Measurements from ENCODE around the gene NFIX.

NFIX gene

DNA sequence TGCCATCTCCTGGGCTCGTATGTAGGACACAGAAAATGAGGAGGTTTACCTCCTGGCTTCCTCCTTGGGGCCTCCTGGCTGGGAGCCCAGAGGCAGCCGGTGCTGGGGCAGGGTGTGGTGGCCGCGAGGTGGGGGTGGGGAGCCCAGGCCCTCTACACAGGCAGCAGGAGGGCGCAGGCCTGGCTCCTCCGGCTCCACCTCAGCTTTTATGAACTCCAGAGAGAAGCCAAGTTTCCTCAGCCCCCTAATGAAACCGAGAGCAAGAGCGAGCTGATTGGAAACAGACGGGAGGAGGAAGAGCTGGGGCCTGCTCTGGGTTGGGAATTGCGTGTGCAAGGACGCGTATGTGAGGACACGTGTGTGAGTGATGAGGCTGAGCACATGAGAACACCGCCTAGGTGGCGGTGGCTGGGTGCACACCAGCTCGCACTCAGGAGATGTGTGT lies 84.3 kb downstream of the NFIX start:
- Histone ChIP-seq H3K9ac (ENCODE audit: low read length in 2 of 2) (peak overlapping the region in 1 of 2 donors; percentile 46), H3K27ac (ENCODE audit: low read length) (peak overlapping the region; percentile 80), H3K27me3 (ENCODE audit: control insufficient read depth in 1 of 2, insufficient read depth in 2 of 2, low read length in 2 of 2) (no peaks in the 10 kb centered on the region), H3K36me3 (ENCODE audit: control insufficient read depth in 2 of 2, insufficient read depth in 2 of 2, low read length in 2 of 2) (peaks cover 17 to 31% of the 10 kb centered on the region in 2 donors), H3K9me3 (ENCODE audit: control insufficient read depth in 2 of 2, low read length in 2 of 2) (no peaks in the 10 kb centered on the region), H3K4me1 (ENCODE audit: control insufficient read depth, insufficient read depth, low read length) (peaks cover 64% of the 10 kb centered on the region), H3K4me3 (ENCODE audit: low read length in 2 of 2) (no peak overlapping the region)

DNA sequence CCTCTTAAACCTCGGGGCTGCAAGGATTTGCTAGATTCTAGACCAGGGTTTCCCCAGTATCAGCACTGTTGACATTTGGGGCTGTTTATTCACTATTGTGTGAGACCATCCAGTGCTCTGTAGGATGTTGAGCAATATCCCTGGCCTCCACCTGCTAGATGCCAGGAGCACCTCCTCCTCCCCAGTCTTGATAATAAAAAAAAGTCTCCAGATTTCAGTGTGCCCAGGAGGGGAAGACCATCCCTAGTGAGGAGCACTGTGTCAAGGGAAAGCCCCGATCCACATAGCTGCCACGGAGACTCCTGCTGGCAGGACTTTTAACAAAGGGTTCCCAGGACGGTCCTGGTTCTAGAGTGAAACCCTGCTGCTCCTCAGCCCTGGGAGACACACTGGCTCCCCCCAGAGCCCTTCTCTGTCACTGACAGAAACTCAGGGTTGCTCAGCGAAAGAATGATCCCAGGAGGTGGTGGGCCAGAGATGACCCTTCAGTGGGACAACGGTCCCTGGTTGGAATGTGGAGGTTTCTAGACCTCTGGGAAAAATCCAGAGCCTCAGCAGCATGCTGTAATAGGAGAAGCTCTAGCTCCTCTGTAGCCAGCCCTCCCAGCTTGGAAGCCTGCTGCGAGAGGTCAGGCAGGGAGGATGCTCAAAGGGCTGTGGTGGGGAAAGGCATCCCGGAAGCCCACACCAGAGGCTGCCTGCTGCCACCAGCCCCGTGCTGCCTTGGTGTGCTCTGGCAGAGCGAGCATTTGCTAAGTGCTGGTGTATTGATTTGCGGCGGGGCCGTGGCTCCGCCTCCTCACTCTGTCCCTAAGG lies 87.1 kb downstream of the NFIX start:
- Histone ChIP-seq H3K9ac (ENCODE audit: low read length in 2 of 2) (peak overlapping the region in 1 of 2 donors; percentile 20), H3K9me3 (ENCODE audit: control insufficient read depth in 2 of 2, low read length in 2 of 2) (no peaks in the 10 kb centered on the region), H3K4me3 (ENCODE audit: low read length in 2 of 2) (no peak overlapping the region), H3K27me3 (ENCODE audit: control insufficient read depth in 1 of 2, insufficient read depth in 2 of 2, low read length in 2 of 2) (no peaks in the 10 kb centered on the region), H3K27ac (ENCODE audit: low read length) (peak overlapping the region; percentile 6), H3K36me3 (ENCODE audit: control insufficient read depth in 2 of 2, insufficient read depth in 2 of 2, low read length in 2 of 2) (peaks cover 9 to 33% of the 10 kb centered on the region in 2 donors), H3K4me1 (ENCODE audit: control insufficient read depth, insufficient read depth, low read length) (peaks cover 60% of the 10 kb centered on the region)

DNA sequence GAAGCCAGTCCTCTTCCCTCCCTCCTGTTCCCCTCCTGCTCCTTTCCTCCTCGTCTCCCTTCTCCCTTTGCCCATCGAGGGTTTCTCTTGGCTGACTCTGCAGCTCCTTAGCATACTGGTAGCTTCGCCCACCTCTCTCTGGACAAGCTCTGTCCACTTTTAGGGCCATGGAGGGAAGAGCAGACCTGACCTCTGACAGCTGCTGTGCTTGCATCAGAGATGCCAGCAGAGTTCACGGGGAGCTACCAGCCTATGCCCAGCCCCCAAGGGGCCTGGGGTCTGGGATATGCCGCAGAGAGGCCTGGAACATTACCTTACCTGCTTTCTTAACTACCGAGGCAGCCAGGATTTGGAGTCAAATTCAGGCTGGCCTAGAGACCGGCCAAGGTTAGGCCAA lies 87.7 kb downstream of the NFIX start:
- no peaks in the 10 kb centered on the region for H3K9me3 ChIP-seq (ENCODE audit: control insufficient read depth in 2 of 2, low read length in 2 of 2)
- H3K27me3 ChIP-seq (ENCODE audit: control insufficient read depth in 1 of 2, insufficient read depth in 2 of 2, low read length in 2 of 2) = no peaks in the 10 kb centered on the region
- peaks cover 10 to 34% of the 10 kb centered on the region in 2 donors for H3K36me3 ChIP-seq (ENCODE audit: control insufficient read depth in 2 of 2, insufficient read depth in 2 of 2, low read length in 2 of 2)
- H3K9ac ChIP-seq (ENCODE audit: low read length in 2 of 2) = no peak overlapping the region
- peak overlapping the region; percentile 6 for H3K27ac ChIP-seq (ENCODE audit: low read length)
- no peak overlapping the region for H3K4me3 ChIP-seq (ENCODE audit: low read length in 2 of 2)
- H3K4me1 ChIP-seq (ENCODE audit: control insufficient read depth, insufficient read depth, low read length) = peaks cover 54% of the 10 kb centered on the region

DNA sequence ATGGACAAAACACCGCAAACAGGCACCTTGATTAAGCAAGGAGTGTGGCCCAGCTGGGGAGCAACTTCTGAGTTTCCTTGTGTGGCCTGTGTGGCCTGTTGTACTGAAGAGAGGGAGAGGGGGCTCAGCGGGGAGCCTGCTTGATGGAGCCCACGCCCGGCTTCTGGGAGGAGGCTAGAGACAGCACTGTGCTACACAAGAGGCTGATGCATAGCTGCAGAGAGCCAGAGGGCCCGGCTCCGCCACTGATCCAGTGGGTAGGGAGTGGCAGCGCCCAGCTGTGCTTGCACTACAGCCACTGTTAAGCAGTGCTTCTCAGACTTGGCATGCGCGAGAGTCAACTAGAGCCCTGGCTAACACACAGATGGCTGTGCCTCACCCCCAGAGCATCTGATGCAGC lies 88.4 kb downstream of the NFIX start:
- H3K36me3 ChIP-seq (ENCODE audit: control insufficient read depth in 2 of 2, insufficient read depth in 2 of 2, low read length in 2 of 2) = peaks cover 10 to 34% of the 10 kb centered on the region in 2 donors
- peaks cover 48% of the 10 kb centered on the region for H3K4me1 ChIP-seq (ENCODE audit: control insufficient read depth, insufficient read depth, low read length)
- H3K9me3 ChIP-seq (ENCODE audit: control insufficient read depth in 2 of 2, low read length in 2 of 2) = no peaks in the 10 kb centered on the region
- H3K27ac ChIP-seq (ENCODE audit: low read length) = no peak overlapping the region
- no peaks in the 10 kb centered on the region for H3K27me3 ChIP-seq (ENCODE audit: control insufficient read depth in 1 of 2, insufficient read depth in 2 of 2, low read length in 2 of 2)
- no peak overlapping the region for H3K9ac ChIP-seq (ENCODE audit: low read length in 2 of 2)
- no peak overlapping the region for H3K4me3 ChIP-seq (ENCODE audit: low read length in 2 of 2)

DNA sequence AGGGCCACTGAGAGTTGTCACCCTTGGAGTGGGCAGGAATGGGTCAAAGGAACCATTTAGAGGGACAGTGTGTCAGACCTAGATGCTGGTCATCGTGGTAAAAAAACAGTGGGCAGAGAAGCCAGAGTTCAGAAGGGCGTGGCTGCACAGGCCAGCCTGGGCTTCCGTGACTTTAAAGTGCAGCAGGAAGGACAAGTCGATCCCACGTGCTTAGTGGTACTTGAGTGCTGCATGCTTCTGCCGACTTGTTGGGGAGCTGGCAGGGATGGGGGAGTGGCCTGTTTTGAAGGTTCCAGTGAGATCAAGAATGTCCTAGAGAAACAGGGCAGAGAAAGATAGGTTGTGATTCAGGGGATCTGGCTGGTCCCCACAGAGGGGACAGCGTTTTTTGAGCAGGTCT lies 90.4 kb downstream of the NFIX start:
- H3K9me3 ChIP-seq (ENCODE audit: control insufficient read depth in 2 of 2, low read length in 2 of 2) = no peaks in the 10 kb centered on the region
- peaks cover 10 to 37% of the 10 kb centered on the region in 2 donors for H3K36me3 ChIP-seq (ENCODE audit: control insufficient read depth in 2 of 2, insufficient read depth in 2 of 2, low read length in 2 of 2)
- no peaks in the 10 kb centered on the region for H3K27me3 ChIP-seq (ENCODE audit: control insufficient read depth in 1 of 2, insufficient read depth in 2 of 2, low read length in 2 of 2)
- H3K27ac ChIP-seq (ENCODE audit: low read length) = no peak overlapping the region
- peaks cover 46% of the 10 kb centered on the region for H3K4me1 ChIP-seq (ENCODE audit: control insufficient read depth, insufficient read depth, low read length)
- no peak overlapping the region for H3K9ac ChIP-seq (ENCODE audit: low read length in 2 of 2)
- no peak overlapping the region for H3K4me3 ChIP-seq (ENCODE audit: low read length in 2 of 2)

DNA sequence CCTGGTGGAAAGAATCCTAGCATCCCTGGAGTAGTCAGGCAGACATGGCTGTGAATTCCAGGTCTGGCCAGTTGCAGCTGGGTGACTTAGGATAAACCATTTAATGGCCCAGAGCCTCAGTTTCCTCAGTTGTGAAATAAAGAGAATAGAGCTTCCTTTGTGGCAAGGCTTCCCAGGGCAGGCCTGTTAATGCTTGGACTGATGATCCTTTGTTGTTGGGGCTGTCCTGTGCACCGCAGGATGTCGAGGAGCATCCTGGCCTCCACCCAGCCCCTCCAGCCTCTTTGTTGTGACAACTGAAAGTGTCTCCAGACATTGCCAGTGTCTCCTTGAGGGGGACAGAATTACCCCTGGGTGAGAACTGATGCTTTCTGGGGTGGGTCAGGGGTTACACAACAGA lies 91.1 kb downstream of the NFIX start:
- Histone ChIP-seq H3K27ac (ENCODE audit: low read length) (no peak overlapping the region), H3K27me3 (ENCODE audit: control insufficient read depth in 1 of 2, insufficient read depth in 2 of 2, low read length in 2 of 2) (no peaks in the 10 kb centered on the region), H3K36me3 (ENCODE audit: control insufficient read depth in 2 of 2, insufficient read depth in 2 of 2, low read length in 2 of 2) (peaks cover 10 to 39% of the 10 kb centered on the region in 2 donors), H3K9ac (ENCODE audit: low read length in 2 of 2) (no peak overlapping the region), H3K9me3 (ENCODE audit: control insufficient read depth in 2 of 2, low read length in 2 of 2) (no peaks in the 10 kb centered on the region), H3K4me1 (ENCODE audit: control insufficient read depth, insufficient read depth, low read length) (peaks cover 52% of the 10 kb centered on the region), H3K4me3 (ENCODE audit: low read length in 2 of 2) (no peak overlapping the region)

DNA sequence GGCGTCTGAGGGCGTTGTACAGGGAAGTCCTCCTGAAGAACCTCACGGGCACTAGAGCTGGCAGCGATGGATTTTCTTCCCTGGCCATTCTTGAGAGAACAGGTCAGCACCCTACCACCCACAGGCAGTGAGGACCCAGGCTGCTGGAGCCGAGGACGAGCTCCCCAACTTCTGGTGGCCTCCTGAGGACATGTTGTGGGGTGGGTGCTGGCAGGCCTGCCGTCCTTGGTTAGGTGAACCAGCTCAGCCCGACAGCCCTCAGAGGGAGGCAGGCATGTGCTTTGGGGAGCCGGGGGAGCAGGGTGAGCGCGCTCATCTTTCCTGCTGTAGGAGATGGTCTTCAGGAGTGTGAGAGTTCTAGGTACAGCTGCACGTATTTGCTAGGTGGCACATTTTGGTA lies 92.0 kb downstream of the NFIX start:
- Histone ChIP-seq H3K27me3 (ENCODE audit: control insufficient read depth in 1 of 2, insufficient read depth in 2 of 2, low read length in 2 of 2) (no peaks in the 10 kb centered on the region), H3K4me3 (ENCODE audit: low read length in 2 of 2) (no peak overlapping the region), H3K4me1 (ENCODE audit: control insufficient read depth, insufficient read depth, low read length) (peaks cover 52% of the 10 kb centered on the region), H3K9ac (ENCODE audit: low read length in 2 of 2) (no peak overlapping the region), H3K27ac (ENCODE audit: low read length) (no peak overlapping the region), H3K9me3 (ENCODE audit: control insufficient read depth in 2 of 2, low read length in 2 of 2) (no peaks in the 10 kb centered on the region), H3K36me3 (ENCODE audit: control insufficient read depth in 2 of 2, insufficient read depth in 2 of 2, low read length in 2 of 2) (peaks cover 10 to 34% of the 10 kb centered on the region in 2 donors)

DNA sequence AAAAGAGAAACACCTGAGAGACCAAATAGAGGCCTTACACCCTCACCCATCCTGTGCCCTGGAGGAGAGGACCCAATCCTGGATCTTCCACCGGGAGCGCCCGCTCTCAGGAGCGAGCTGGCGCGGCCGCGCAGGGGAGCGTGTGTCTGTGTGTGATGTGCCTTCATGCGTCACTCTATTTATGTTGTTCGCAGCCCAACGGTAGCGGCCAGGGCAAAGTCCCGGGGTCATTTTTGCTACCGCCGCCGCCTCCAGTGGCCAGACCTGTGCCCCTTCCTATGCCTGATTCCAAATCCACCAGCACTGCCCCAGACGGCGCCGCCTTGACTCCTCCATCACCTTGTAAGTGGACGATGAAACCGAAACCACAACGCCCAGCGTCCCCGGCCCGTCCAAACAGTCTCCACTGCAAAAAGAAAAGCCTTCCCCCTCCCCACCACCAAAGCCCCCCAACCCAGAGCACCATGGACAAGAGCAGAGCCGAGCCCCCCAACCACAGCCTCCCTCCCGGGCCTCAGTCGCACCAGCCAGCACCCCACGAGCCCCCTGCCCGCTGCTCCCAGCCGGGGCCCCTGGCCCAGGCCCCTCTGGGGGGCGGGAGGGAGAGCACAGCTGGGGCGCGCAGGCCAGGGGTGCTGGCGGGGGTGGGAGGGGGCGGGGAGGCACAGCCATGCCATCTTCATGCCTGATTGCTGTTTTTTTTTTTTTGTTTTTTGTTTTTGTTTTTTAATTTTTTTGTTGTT lies 92.7 kb downstream of the NFIX start:
- H3K36me3 ChIP-seq (ENCODE audit: control insufficient read depth in 2 of 2, insufficient read depth in 2 of 2, low read length in 2 of 2) = peaks cover 10 to 33% of the 10 kb centered on the region in 2 donors
- peaks cover 52% of the 10 kb centered on the region for H3K4me1 ChIP-seq (ENCODE audit: control insufficient read depth, insufficient read depth, low read length)
- no peaks in the 10 kb centered on the region for H3K9me3 ChIP-seq (ENCODE audit: control insufficient read depth in 2 of 2, low read length in 2 of 2)
- H3K9ac ChIP-seq (ENCODE audit: low read length in 2 of 2) = no peak overlapping the region
- no peak overlapping the region for H3K27ac ChIP-seq (ENCODE audit: low read length)
- H3K4me3 ChIP-seq (ENCODE audit: low read length in 2 of 2) = no peak overlapping the region
- H3K27me3 ChIP-seq (ENCODE audit: control insufficient read depth in 1 of 2, insufficient read depth in 2 of 2, low read length in 2 of 2) = no peaks in the 10 kb centered on the region

DNA sequence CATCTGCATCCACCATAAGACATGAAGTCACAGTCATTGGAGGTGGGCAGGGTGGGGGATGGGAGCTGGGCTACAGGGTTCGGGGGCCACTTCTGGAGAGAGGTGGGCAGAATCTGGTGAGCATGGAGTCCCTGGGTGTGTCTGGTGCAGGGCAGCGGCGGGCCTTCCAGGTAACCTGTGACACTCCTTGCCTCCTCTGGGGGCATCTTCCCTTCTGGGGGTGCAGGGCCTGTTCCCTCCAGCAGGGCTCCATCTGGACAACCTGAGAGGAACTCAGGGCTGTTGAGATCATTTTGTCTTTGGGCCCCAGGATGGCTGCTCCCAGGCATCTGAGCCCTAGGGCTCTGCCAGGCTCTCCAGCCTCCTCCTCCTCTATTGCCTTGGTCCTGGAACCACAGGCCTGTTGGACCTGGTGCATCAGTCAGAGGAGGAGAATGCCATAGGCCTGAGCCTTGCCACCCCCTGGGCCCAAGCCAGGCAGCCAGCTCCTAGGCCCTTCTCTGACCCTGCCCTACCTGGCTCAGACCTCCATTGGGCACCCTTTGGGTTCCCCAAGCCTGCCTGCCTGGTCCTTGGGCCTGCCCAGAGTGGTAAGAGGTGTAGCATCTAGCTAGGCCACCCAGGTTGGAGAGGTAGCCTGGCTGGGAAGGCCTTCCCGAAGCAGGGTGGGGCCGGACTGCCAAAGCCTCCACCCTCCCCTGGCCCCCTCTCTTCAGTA lies 94.0 kb downstream of the NFIX start:
- no peaks in the 10 kb centered on the region for H3K9me3 ChIP-seq (ENCODE audit: control insufficient read depth in 2 of 2, low read length in 2 of 2)
- peaks cover 62% of the 10 kb centered on the region for H3K4me1 ChIP-seq (ENCODE audit: control insufficient read depth, insufficient read depth, low read length)
- no peaks in the 10 kb centered on the region for H3K27me3 ChIP-seq (ENCODE audit: control insufficient read depth in 1 of 2, insufficient read depth in 2 of 2, low read length in 2 of 2)
- H3K27ac ChIP-seq (ENCODE audit: low read length) = peak overlapping the region; percentile 46
- H3K9ac ChIP-seq (ENCODE audit: low read length in 2 of 2) = peak overlapping the region; percentile 12 to 36
- H3K36me3 ChIP-seq (ENCODE audit: control insufficient read depth in 2 of 2, insufficient read depth in 2 of 2, low read length in 2 of 2) = peaks cover 10 to 26% of the 10 kb centered on the region in 2 donors
- H3K4me3 ChIP-seq (ENCODE audit: low read length in 2 of 2) = no peak overlapping the region

DNA sequence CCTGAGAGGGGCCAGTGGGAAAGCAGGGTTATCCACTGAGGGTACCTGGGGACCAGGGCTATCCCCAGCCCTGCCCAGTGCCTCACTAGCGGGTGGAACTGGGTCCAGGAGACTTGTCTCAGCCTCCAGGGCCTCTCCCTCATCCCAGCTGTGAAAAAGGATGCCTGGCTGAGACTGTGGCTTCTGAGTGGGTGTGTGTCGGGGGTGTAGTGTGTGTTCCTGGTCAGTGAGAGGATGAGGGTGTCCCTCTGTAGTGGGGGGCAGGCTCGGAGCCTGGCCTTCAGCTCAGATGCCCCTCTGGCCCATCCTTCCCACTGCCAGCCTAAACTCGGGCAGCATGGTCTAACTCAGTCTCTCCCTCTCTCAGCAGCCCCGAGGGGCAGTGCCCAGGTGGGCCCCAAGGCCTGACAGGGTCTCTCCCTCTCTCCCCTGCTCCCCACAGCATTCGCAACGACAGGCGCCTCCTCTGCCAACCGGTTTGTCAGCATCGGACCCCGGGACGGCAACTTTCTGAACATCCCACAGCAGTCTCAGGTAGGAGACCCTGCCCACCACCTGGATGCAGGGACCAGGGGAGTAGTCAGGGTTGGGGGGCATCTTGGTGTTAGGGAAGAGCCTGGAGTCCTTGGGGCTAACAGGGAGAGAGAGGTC lies 94.7 kb downstream of the NFIX start:
- no peak overlapping the region for H3K4me3 ChIP-seq (ENCODE audit: low read length in 2 of 2)
- H3K27me3 ChIP-seq (ENCODE audit: control insufficient read depth in 1 of 2, insufficient read depth in 2 of 2, low read length in 2 of 2) = no peaks in the 10 kb centered on the region
- peaks cover 64% of the 10 kb centered on the region for H3K4me1 ChIP-seq (ENCODE audit: control insufficient read depth, insufficient read depth, low read length)
- H3K9ac ChIP-seq (ENCODE audit: low read length in 2 of 2) = peak overlapping the region in 1 of 2 donors; percentile 12
- no peaks in the 10 kb centered on the region for H3K9me3 ChIP-seq (ENCODE audit: control insufficient read depth in 2 of 2, low read length in 2 of 2)
- H3K27ac ChIP-seq (ENCODE audit: low read length) = peak overlapping the region; percentile 46
- peaks cover 10 to 28% of the 10 kb centered on the region in 2 donors for H3K36me3 ChIP-seq (ENCODE audit: control insufficient read depth in 2 of 2, insufficient read depth in 2 of 2, low read length in 2 of 2)

Data from stomach smooth muscle (tissue), 2 donors.